Ishikawa (cell line): Measurements from ENCODE around the gene FGF11.

Experiments
- CEBPB ChIP-seq: IDR thresholded peaks from 2 replicates; pipeline ENCODE4 v1.6.1; 2012
- CREB1 ChIP-seq: IDR thresholded peaks from 2 replicates; pipeline ENCODE4 v1.6.1; 2012; ENCODE audit warnings: low read depth
- EGR1 ChIP-seq: IDR thresholded peaks from 2 replicates; pipeline ENCODE4 v1.6.1; 2012
- EP300 ChIP-seq: IDR thresholded peaks from 2 replicates; pipeline ENCODE4 v1.6.1; 2012; ENCODE audit warnings: borderline replicate concordance
- FOXM1 ChIP-seq: IDR thresholded peaks from 2 replicates; pipeline ENCODE4 v1.6.1; 2012; ENCODE audit warnings: low read depth, borderline replicate concordance
- NFIC ChIP-seq: IDR thresholded peaks from 2 replicates; pipeline ENCODE4 v1.6.1; 2012
- RAD21 ChIP-seq: IDR thresholded peaks from 2 replicates; pipeline ENCODE4 v1.6.1; 2012; ENCODE audit warnings: low read depth
- TAF1 ChIP-seq: IDR thresholded peaks from 2 replicates; pipeline ENCODE4 v1.6.1; 2012; ENCODE audit warnings: low read depth, mild to moderate bottlenecking
- TCF12 ChIP-seq: IDR thresholded peaks from 2 replicates; pipeline ENCODE4 v1.6.1; 2012; ENCODE audit warnings: low read depth
- TEAD4 ChIP-seq: IDR thresholded peaks from 2 replicates; pipeline ENCODE4 v1.6.1; 2012
- YY1 ChIP-seq: IDR thresholded peaks from 2 replicates; pipeline ENCODE4 v1.6.1; 2012; ENCODE audit warnings: low read depth
- ZBTB7A ChIP-seq: IDR thresholded peaks from 2 replicates; pipeline ENCODE4 v1.6.1; 2012; ENCODE audit warnings: low read depth
- TF ChIP-seq, protein P1 (sequence below): IDR thresholded peaks from 2 replicates; pipeline ENCODE4 v1.6.1; 2012; ENCODE audit warnings: low read depth, mild to moderate bottlenecking
- TF ChIP-seq, protein P2 (sequence below): IDR thresholded peaks from 2 replicates; pipeline ENCODE4 v1.6.1; 2012
- TF ChIP-seq, protein P3 (sequence below): IDR thresholded peaks from 2 replicates; pipeline ENCODE4 v1.6.1; 2012

FGF11 gene

DNA sequence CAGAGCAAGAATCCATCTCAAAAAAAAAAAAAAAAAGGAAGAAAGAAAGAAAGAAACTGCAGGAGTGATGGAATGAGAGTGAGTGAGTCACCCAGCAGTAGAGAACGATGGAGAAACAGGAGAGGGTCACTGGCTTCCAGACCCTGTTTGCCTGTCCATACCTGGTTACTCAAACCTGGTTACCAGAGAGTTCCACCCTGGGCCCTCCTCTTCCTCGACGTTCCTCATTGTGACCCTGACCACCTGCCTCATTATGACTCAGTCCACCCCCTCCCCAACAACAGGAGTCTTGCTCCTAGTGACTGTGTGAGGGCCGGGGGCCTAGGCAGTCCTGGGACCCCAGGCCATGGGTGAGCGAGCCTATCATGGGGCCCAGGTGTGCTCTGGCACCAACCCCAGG, 10.8 kb upstream of the FGF11 start, which contains the start of gene SPEM3:
Gene SPEM3 (plus strand): TSS at position 301 of the 400 bp plus-strand sequence. CDS start 46 bp downstream, at position 347.
- TF ChIP-seq, protein P1, sequence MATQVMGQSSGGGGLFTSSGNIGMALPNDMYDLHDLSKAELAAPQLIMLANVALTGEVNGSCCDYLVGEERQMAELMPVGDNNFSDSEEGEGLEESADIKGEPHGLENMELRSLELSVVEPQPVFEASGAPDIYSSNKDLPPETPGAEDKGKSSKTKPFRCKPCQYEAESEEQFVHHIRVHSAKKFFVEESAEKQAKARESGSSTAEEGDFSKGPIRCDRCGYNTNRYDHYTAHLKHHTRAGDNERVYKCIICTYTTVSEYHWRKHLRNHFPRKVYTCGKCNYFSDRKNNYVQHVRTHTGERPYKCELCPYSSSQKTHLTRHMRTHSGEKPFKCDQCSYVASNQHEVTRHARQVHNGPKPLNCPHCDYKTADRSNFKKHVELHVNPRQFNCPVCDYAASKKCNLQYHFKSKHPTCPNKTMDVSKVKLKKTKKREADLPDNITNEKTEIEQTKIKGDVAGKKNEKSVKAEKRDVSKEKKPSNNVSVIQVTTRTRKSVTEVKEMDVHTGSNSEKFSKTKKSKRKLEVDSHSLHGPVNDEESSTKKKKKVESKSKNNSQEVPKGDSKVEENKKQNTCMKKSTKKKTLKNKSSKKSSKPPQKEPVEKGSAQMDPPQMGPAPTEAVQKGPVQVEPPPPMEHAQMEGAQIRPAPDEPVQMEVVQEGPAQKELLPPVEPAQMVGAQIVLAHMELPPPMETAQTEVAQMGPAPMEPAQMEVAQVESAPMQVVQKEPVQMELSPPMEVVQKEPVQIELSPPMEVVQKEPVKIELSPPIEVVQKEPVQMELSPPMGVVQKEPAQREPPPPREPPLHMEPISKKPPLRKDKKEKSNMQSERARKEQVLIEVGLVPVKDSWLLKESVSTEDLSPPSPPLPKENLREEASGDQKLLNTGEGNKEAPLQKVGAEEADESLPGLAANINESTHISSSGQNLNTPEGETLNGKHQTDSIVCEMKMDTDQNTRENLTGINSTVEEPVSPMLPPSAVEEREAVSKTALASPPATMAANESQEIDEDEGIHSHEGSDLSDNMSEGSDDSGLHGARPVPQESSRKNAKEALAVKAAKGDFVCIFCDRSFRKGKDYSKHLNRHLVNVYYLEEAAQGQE = no peak
- TF ChIP-seq CEBPB (no peak), EGR1 (no peak), TCF12 (no peak), YY1 (no peak), FOXM1 (no peak)

DNA sequence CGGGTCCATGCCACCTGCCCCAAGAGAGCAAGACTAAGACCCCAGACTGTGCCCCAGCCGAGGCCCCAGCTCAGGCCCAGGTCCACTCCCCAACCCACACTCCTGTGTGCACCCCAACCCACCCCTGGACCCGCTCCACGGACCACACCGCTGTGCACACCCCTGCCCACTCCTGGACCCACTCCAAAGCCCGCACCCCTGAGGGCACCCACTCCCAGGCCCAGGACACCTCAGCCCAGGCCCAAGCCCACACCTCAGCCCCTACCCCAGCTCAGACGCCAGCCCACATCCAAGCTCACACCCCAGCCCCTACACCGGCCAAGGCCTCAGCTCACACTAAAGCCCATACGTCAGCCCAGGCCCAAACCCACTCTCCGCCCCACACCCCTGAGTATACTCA, 9.6 kb upstream of the FGF11 start:
- TF ChIP-seq, protein P1 = no peak
- TF ChIP-seq ZBTB7A (no peak), EGR1 (no peak), TAF1 (no peak), EP300 (no peak), TCF12 (no peak), YY1 (no peak), FOXM1 (no peak), RAD21 (no peak), CREB1 (no peak), NFIC (no peak)
- TF ChIP-seq, protein P2, sequence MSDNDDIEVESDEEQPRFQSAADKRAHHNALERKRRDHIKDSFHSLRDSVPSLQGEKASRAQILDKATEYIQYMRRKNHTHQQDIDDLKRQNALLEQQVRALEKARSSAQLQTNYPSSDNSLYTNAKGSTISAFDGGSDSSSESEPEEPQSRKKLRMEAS = no peak

DNA sequence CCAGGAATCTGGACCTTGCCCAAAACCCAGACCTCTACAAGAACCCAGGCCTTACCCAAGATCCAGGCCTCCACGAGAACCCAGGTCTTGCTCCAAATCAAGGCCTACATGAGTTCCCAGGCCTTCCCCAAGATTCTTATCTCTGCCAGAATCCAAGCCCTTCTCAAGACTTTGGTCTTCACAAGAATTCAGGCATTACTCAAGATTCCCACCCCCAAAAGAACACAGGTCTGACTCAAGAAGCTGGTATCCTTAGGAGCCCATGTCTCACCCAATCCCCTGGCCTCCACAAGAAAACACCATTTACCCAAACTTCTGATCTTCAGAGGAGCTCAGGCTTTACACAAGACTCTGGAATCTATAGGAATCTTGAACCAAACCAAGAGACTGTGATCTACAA, 8.1 kb upstream of the FGF11 start:
- TF ChIP-seq ZBTB7A (no peak), CREB1 (no peak), NFIC (no peak), RAD21 (no peak), YY1 (no peak), TAF1 (no peak), EP300 (no peak), CEBPB (no peak), TCF12 (no peak), TEAD4 (no peak), FOXM1 (no peak), EGR1 (no peak)
- TF ChIP-seq, protein P1 = no peak
- TF ChIP-seq, protein P3, sequence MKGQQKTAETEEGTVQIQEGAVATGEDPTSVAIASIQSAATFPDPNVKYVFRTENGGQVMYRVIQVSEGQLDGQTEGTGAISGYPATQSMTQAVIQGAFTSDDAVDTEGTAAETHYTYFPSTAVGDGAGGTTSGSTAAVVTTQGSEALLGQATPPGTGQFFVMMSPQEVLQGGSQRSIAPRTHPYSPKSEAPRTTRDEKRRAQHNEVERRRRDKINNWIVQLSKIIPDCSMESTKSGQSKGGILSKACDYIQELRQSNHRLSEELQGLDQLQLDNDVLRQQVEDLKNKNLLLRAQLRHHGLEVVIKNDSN = no peak
- TF ChIP-seq, protein P2 = no peak

DNA sequence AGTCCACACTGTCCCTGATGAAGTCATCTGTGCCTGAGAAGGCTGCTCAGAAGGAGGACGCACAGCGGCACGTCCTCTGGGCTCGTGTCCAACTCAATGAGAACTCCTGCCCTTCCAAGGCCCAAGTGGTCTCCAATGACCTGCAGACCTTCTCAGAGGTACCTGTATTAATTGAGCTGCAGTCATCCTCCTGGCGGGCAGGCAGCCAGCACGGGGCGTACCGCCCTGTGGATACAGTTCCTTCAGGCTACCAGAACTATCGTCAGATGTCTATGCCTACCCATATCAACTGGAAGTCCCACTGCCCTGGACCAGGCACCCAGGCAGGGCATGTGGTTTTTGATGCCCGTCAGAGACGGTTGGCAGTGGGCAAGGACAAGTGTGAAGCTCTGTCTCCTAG, 7.0 kb upstream of the FGF11 start:
- TF ChIP-seq EP300 (no peak), TCF12 (no peak), CREB1 (no peak), YY1 (no peak), ZBTB7A (no peak), RAD21 (no peak), TAF1 (no peak), TEAD4 (no peak), FOXM1 (no peak), EGR1 (no peak)
- TF ChIP-seq, protein P3 = no peak
- TF ChIP-seq, protein P1 = no peak
- TF ChIP-seq, protein P2 = no peak
